H9 (cell line): ENCODE data around the gene TRPC4AP. TPM values are rescaled to one million over a fixed set of nuclear protein-coding genes. Genes with fewer than 3 reads are reported as not detected.

Source experiments
- DNase-seq: peaks from one replicate; pipeline ENCODE4 v3.0.0-alpha.2; 2017
- H2AFZ ChIP-seq: one replicate; pipeline ENCODE4 v1.6.1; 2013; ENCODE audit warnings: mild to moderate bottlenecking, low read length, control low read depth, moderate library complexity
- H2AK5ac ChIP-seq: 2 replicates; pipeline ENCODE4 v1.6.1; 2013; ENCODE audit warnings: low read length, control low read depth, mixed read lengths; ENCODE audit not compliant: insufficient read length
- H2BK120ac ChIP-seq: one replicate; pipeline ENCODE4 v1.6.1; 2013; ENCODE audit warnings: low read depth, mild to moderate bottlenecking, low read length, control low read depth, inconsistent platforms; ENCODE audit not compliant: poor library complexity, severe bottlenecking
- H2BK12ac ChIP-seq: 2 replicates; pipeline ENCODE4 v1.6.1; 2013; ENCODE audit warnings: low read length, control low read depth, mixed read lengths, low read depth; ENCODE audit not compliant: insufficient read length
- H2BK15ac ChIP-seq: 2 replicates; pipeline ENCODE4 v1.6.1; 2013; ENCODE audit warnings: low read depth, low read length, control low read depth
- H2BK20ac ChIP-seq: one replicate; pipeline ENCODE4 v1.6.1; 2013; ENCODE audit warnings: low read depth, mild to moderate bottlenecking, low read length, control low read depth, inconsistent platforms; ENCODE audit not compliant: poor library complexity, severe bottlenecking
- H2BK5ac ChIP-seq: 2 replicates; pipeline ENCODE4 v1.6.1; 2013; ENCODE audit warnings: low read length, control low read depth, mixed read lengths; ENCODE audit not compliant: insufficient read length
- H3K14ac ChIP-seq: 2 replicates; pipeline ENCODE4 v1.6.1; 2013; ENCODE audit warnings: low read length, control low read depth; ENCODE audit not compliant: insufficient read depth
- H3K18ac ChIP-seq: 2 replicates; pipeline ENCODE4 v1.6.1; 2013; ENCODE audit warnings: low read depth, mild to moderate bottlenecking, mixed read lengths, low read length, control low read depth; ENCODE audit not compliant: insufficient read length
- H3K23ac ChIP-seq: 2 replicates; pipeline ENCODE4 v1.6.1; 2013; ENCODE audit warnings: low read length, control low read depth, mixed read lengths, low read depth; ENCODE audit not compliant: insufficient read length
- H3K23me2 ChIP-seq: 2 replicates; pipeline ENCODE4 v1.6.1; 2013; ENCODE audit warnings: low read depth, mild to moderate bottlenecking, mixed read lengths, low read length, control low read depth; ENCODE audit not compliant: insufficient read length, poor library complexity, severe bottlenecking
- H3K27ac ChIP-seq: 2 replicates; pipeline ENCODE4 v1.5.1; 2013; ENCODE audit warnings: low read length, control low read depth, mixed read lengths, low read depth; ENCODE audit not compliant: insufficient read length
- H3K27me3 ChIP-seq: 2 replicates; pipeline ENCODE4 v1.6.1; 2013; ENCODE audit warnings: low read length, control low read depth, inconsistent platforms; ENCODE audit not compliant: insufficient read depth
- H3K4ac ChIP-seq: 2 replicates; pipeline ENCODE4 v1.6.1; 2013; ENCODE audit warnings: low read depth, mild to moderate bottlenecking, control low read depth, inconsistent platforms, low read length, moderate library complexity
- H3K4me1 ChIP-seq: 2 replicates; pipeline ENCODE4 v1.6.1; 2013; ENCODE audit warnings: low read length, control low read depth, inconsistent platforms; ENCODE audit not compliant: insufficient read depth
- H3K4me2 ChIP-seq: 2 replicates; pipeline ENCODE4 v1.6.1; 2013; ENCODE audit warnings: low read length, control low read depth, mixed read lengths; ENCODE audit not compliant: insufficient read length, insufficient read depth
- H3K56ac ChIP-seq: 2 replicates; pipeline ENCODE4 v1.6.1; 2013; ENCODE audit warnings: low read depth, mild to moderate bottlenecking, mixed read lengths, low read length, control low read depth; ENCODE audit not compliant: insufficient read length
- H3K79me1 ChIP-seq: 2 replicates; pipeline ENCODE4 v1.6.1; 2013; ENCODE audit warnings: low read depth, mild to moderate bottlenecking, moderate library complexity, low read length, control low read depth, inconsistent platforms; ENCODE audit not compliant: insufficient read depth, poor library complexity, severe bottlenecking
- H3K79me2 ChIP-seq: 2 replicates; pipeline ENCODE4 v1.6.1; 2013; ENCODE audit warnings: low read length, control low read depth, inconsistent platforms; ENCODE audit not compliant: insufficient read depth
- H3K9ac ChIP-seq: 2 replicates; pipeline ENCODE4 v1.6.1; 2013; ENCODE audit warnings: low read length, control low read depth, mixed read lengths; ENCODE audit not compliant: insufficient read length; ENCODE audit errors: extremely low read depth
- H3K9me3 ChIP-seq: one replicate; pipeline ENCODE4 v1.6.1; 2013; ENCODE audit warnings: low read depth, low read length, inconsistent platforms; ENCODE audit not compliant: control insufficient read depth
- H3T11ph ChIP-seq: one replicate; pipeline ENCODE4 v1.6.1; 2013; ENCODE audit warnings: mild to moderate bottlenecking, low read length, control low read depth, inconsistent platforms
- H4K20me1 ChIP-seq: one replicate; pipeline ENCODE4 v1.6.1; 2013; ENCODE audit not compliant: control insufficient read depth, insufficient read length, insufficient read depth
- H4K5ac ChIP-seq: 2 replicates; pipeline ENCODE4 v1.6.1; 2013; ENCODE audit warnings: low read depth, mild to moderate bottlenecking, mixed read lengths, low read length, control low read depth; ENCODE audit not compliant: insufficient read length
- H4K8ac ChIP-seq: replicated peaks from 2 replicates; pipeline ENCODE4 v1.6.1; 2013; ENCODE audit warnings: low read length, control low read depth, mixed read lengths, low read depth; ENCODE audit not compliant: insufficient read length
- H4K91ac ChIP-seq: 2 replicates; pipeline ENCODE4 v1.6.1; 2013; ENCODE audit warnings: low read depth, mild to moderate bottlenecking, moderate library complexity, mixed read lengths, low read length, control low read depth; ENCODE audit not compliant: insufficient read length
- H3K27ac Mint-ChIP-seq, 3 experiments: 2 replicates in 2 of 3; 3 replicates in 1 of 3; pipeline ENCODE4 v1.8.0; 2020 to 2021; ENCODE audit warnings: mixed read lengths in 3 of 3, mild to moderate bottlenecking in 1 of 3, moderate library complexity in 1 of 3
- H3K27me3 Mint-ChIP-seq: 2 replicates; pipeline ENCODE4 v1.8.0; 2021; ENCODE audit warnings: low read depth, mild to moderate bottlenecking, moderate library complexity, mixed read lengths
- H3K36me3 Mint-ChIP-seq, 3 experiments: 2 replicates in 2 of 3; 3 replicates in 1 of 3; pipeline ENCODE4 v1.8.0; 2020 to 2021; ENCODE audit warnings: low read depth in 3 of 3, mixed read lengths in 3 of 3; ENCODE audit not compliant: insufficient read depth in 1 of 3
- H3K4me1 Mint-ChIP-seq, 2 experiments: 2 replicates each; pipeline ENCODE4 v1.8.0; 2020; ENCODE audit warnings: mixed read lengths in 2 of 2
- H3K4me3 Mint-ChIP-seq, 2 experiments: 2 replicates in 1 of 2; 3 replicates in 1 of 2; pipeline ENCODE4 v1.8.0; 2020 to 2021; ENCODE audit warnings: mild to moderate bottlenecking in 2 of 2, mixed read lengths in 2 of 2, moderate library complexity in 1 of 2
- H3K9me3 Mint-ChIP-seq, 2 experiments: 2 replicates in 1 of 2; 3 replicates in 1 of 2; pipeline ENCODE4 v1.8.0; 2020; ENCODE audit warnings: mild to moderate bottlenecking in 2 of 2, mixed read lengths in 2 of 2, moderate library complexity in 1 of 2
- WGBS: extraction: QIAGEN DNeasy Blood & Tissue Kit; methylation state at CpG from one replicate; pipeline ENCODE4 v1.1.7; 2013; ENCODE audit warnings: missing lambda C conversion rate, low lambda C conversion rate, mixed read lengths; ENCODE audit not compliant: insufficient read length; ENCODE audit errors: extremely low coverage; 5-methylcytosine and 5-hydroxymethylcytosine counted together
- total RNA-seq: library from RNA; stranded (reverse); gene quantifications from 2 replicates; pipeline ENCODE4 v1.2.1, GENCODE V29; 2021
- TF ChIP-seq, protein P1 (sequence below): fragments of 200-600 bp; sonication (generic); conservative IDR thresholded peaks from 3 replicates; pipeline ENCODE4 v1.8.0; 2021; ENCODE audit warnings: antibody characterized with exemption, mild to moderate bottlenecking

The TRPC4AP gene
- total RNA-seq, 1 experiment from 2014 or later: 93.9 TPM

DNA sequence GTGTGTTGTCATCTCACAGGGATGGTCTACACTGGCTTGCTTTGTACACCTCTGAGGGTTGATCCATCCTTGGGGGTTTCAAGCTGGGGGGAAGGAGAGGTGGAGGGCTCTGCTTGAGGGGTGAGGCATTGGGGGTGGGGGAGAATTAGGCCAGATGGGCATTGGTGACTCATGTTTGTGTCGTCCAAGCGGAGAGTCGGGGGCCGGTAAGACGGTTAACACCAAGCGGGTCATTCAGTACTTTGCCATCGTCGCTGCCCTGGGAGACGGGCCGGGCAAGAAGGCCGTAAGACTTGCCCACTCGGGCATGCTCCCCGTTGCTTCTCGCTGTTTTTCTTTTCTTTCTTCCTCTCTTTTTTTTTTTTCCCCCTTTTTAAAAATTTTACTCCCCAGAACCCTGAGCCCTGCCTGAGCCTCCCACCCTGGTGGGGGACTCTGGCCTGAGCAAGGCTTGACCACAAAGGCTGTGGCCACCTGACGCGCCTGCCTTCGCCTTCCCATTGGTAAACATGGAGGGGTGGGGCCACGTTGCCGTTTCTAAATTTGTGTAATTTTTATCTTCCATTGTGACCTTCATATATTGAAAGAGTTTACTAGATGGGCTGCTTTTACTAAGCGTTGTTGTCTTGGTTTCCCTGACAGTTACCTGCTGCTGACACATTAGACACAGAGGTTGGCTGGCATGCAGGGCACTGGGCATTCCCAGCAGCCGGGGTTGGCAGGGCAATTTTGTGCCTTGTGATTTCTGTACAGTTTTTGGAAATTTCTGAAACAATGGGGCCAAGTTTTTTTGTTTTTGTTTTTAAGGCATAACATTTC lies 110.1 kb downstream of the TRPC4AP start:
- no peak overlapping the region for H3K14ac ChIP-seq
- H3K36me3 Mint-ChIP-seq: no peaks in the 10 kb centered on the region
- H4K8ac ChIP-seq: no peak overlapping the region
- no peaks in the 10 kb centered on the region for H3K79me1 ChIP-seq
- H4K20me1 ChIP-seq: no peaks in the 10 kb centered on the region
- H2BK12ac ChIP-seq: no peak overlapping the region
- no peak overlapping the region for H2AK5ac ChIP-seq
- no peak overlapping the region for H3K4me3 Mint-ChIP-seq
- no CpG with 5 or more reads among the region's 21 CpGs for WGBS
- no peak overlapping the region for H2BK20ac ChIP-seq
- no peaks in the 10 kb centered on the region for H3K79me2 ChIP-seq
- H2BK120ac ChIP-seq: no peak overlapping the region
- H3K27me3 Mint-ChIP-seq: peaks cover 96% of the 10 kb centered on the region
- H3T11ph ChIP-seq: no peak overlapping the region
- H4K91ac ChIP-seq: no peak overlapping the region
- peaks cover 71 to 72% of the 10 kb centered on the region in 2 experiments for H3K4me1 Mint-ChIP-seq
- peaks cover 0 to 6% of the 10 kb centered on the region in 2 experiments; a peak in 2 of 5 replicates for H3K9me3 Mint-ChIP-seq
- H2BK5ac ChIP-seq: no peak overlapping the region
- no peak overlapping the region for H3K23ac ChIP-seq
- peak overlapping the region in 1 of 3 experiments; percentile 32; a peak in 1 of 7 replicates for H3K27ac Mint-ChIP-seq
- H3K9me3 ChIP-seq: no peaks in the 10 kb centered on the region
- H3K27ac ChIP-seq: no peak overlapping the region
- H2BK15ac ChIP-seq: no peak overlapping the region
- no peaks in the 10 kb centered on the region for H3K27me3 ChIP-seq
- H3K23me2 ChIP-seq: no peaks in the 10 kb centered on the region
- no peak overlapping the region for H3K18ac ChIP-seq
- H3K56ac ChIP-seq: no peak overlapping the region
- H3K4ac ChIP-seq: no peak overlapping the region
- no peak for DNase-seq
- H3K4me1 ChIP-seq: peaks cover 3% of the 10 kb centered on the region; the same call in 1 of the 2 replicates
- H4K5ac ChIP-seq: no peak overlapping the region
- H3K9ac ChIP-seq: no peak overlapping the region
- TF ChIP-seq, protein P1, sequence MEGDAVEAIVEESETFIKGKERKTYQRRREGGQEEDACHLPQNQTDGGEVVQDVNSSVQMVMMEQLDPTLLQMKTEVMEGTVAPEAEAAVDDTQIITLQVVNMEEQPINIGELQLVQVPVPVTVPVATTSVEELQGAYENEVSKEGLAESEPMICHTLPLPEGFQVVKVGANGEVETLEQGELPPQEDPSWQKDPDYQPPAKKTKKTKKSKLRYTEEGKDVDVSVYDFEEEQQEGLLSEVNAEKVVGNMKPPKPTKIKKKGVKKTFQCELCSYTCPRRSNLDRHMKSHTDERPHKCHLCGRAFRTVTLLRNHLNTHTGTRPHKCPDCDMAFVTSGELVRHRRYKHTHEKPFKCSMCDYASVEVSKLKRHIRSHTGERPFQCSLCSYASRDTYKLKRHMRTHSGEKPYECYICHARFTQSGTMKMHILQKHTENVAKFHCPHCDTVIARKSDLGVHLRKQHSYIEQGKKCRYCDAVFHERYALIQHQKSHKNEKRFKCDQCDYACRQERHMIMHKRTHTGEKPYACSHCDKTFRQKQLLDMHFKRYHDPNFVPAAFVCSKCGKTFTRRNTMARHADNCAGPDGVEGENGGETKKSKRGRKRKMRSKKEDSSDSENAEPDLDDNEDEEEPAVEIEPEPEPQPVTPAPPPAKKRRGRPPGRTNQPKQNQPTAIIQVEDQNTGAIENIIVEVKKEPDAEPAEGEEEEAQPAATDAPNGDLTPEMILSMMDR: no peak
- H3K4me2 ChIP-seq: no peak overlapping the region
- H2AFZ ChIP-seq: no peak overlapping the region
